ENCODE measurements around the gene HHAT. TPM values are rescaled to one million over a fixed set of nuclear protein-coding genes. Genes with fewer than 3 reads are reported as not detected.

Gene HHAT
- polyA plus RNA-seq, 2 of the 4 experiments (the other 2 are of a cell fraction) = 3.8 to 4.5 TPM

- Histone ChIP-seq H3K4me1 (peaks cover 25% of the 10 kb centered on the region), H3K4me3 (no peak overlapping the region), H3K4me2 (no peak overlapping the region), H3K9me3 (no peaks in the 10 kb centered on the region), H3K27ac (no peak overlapping the region)
- ChIA-PET POLR2A (no interaction called here), CTCF (interaction anchor here (1.0 kb wide), 1 partner anchor 482 kb away, joined by 3 read pairs; the partner anchor contains the start of gene KCNH1)
- WGBS (ENCODE audit: missing lambda C conversion rate) = 66% methylated on average over 5 of the region's 7 CpGs
- DNase-seq (ENCODE audit: low read depth in 1 of 2, low spot score in 1 of 2) = no peak
- no peak for ATAC-seq
- no peak for TF ChIP-seq HDAC2 (IDR thresholded peaks at IDR 0.05)
- TF ChIP-seq NR3C1 (IDR thresholded peaks at IDR 0.05) = no peak
- TF ChIP-seq RAD21 (conservative IDR thresholded peaks at IDR 0.05 in 1 of 2, IDR thresholded peaks at IDR 0.05 in 1 of 2) = no peak
- TF ChIP-seq ATOH8 (CRISPR knock-in tag; IDR thresholded peaks at IDR 0.05; ENCODE audit: low read depth) = no peak
- TF ChIP-seq TFCP2L1 (CRISPR knock-in tag; IDR thresholded peaks at IDR 0.05) = no peak
- no peak for TF ChIP-seq PBX3 (IDR thresholded peaks at IDR 0.05)
- no peak for TF ChIP-seq CEBPB (IDR thresholded peaks at IDR 0.05)
- no peak for FAIRE-seq
Observed at GRCh38 chr1:210652329-210652954, 323.7 kb downstream of the HHAT start.

- ChIA-PET CTCF (no interaction called here), POLR2A (no interaction called here)
- ATAC-seq (peak; percentile 14 to 75; a peak in 4 of 6 replicates), DNase-seq (ENCODE audit: low read depth in 1 of 2, low spot score in 1 of 2) (no peak), FAIRE-seq (peak; percentile 100)
- WGBS (ENCODE audit: missing lambda C conversion rate) = 57% methylated on average over 6 of the region's 6 CpGs
- peaks cover 15% of the 10 kb centered on the region; the same call in 2 of the 3 replicates for H3K4me1 ChIP-seq
- no peak overlapping the region for H3K4me3 ChIP-seq
- no peak overlapping the region for H3K27ac ChIP-seq
- H3K4me2 ChIP-seq = no peak overlapping the region
- H3K9me3 ChIP-seq = no peaks in the 10 kb centered on the region
- no peak for TF ChIP-seq FOSL2 (IDR thresholded peaks at IDR 0.05)
- no peak for TF ChIP-seq FOSL2 (CRISPR knock-in tag; IDR thresholded peaks at IDR 0.05)
- no peak for TF ChIP-seq CBX8 (IDR thresholded peaks at IDR 0.05)
- TF ChIP-seq MAFK (IDR thresholded peaks at IDR 0.05; ENCODE audit: partially characterized antibody) = no peak
- no peak for TF ChIP-seq POLR2AphosphoS2 (conservative IDR thresholded peaks at IDR 0.05; ENCODE audit: low read length)
- no peak for TF ChIP-seq SMC3 (IDR thresholded peaks at IDR 0.05)
- no peak for TF ChIP-seq TFCP2L1 (CRISPR knock-in tag; IDR thresholded peaks at IDR 0.05)
Observed at GRCh38 chr1:210653771-210654170, 325.1 kb downstream of the HHAT start.

- Histone ChIP-seq H3K4me1 (peaks cover 15% of the 10 kb centered on the region; the same call in 2 of the 3 replicates), H3K9me3 (no peaks in the 10 kb centered on the region), H3K4me2 (no peak overlapping the region), H3K4me3 (no peak overlapping the region), H3K27ac (peak overlapping the region in 1 of 2 experiments; percentile 36; a peak in 2 of 6 replicates)
- POLR2A ChIA-PET = no interaction called here
- WGBS (ENCODE audit: missing lambda C conversion rate) = 69% methylated on average over 7 of the region's 7 CpGs
- ATAC-seq (peak; percentile 39 to 56; a peak in 4 of 6 replicates), DNase-seq (ENCODE audit: low read depth in 1 of 2, low spot score in 1 of 2) (peak in 1 of 2 experiments; percentile 21), FAIRE-seq (no peak)
- CTCF ChIA-PET = interaction anchor here (0.5 to 1.6 kb wide), 4 partner anchors 23 to 480 kb away, joined by 3 to 6 read pairs (median 4); partner anchors contain the start of gene KCNH1
- TF ChIP-seq ELK1 (IDR thresholded peaks at IDR 0.05; ENCODE audit: low read depth, low read length) = no peak
- no peak for TF ChIP-seq CTCF (IDR thresholded peaks at IDR 0.05)
- TF ChIP-seq RAD21 (conservative IDR thresholded peaks at IDR 0.05 in 1 of 2, IDR thresholded peaks at IDR 0.05 in 1 of 2) = no peak
- TF ChIP-seq REST (IDR thresholded peaks at IDR 0.05) = no peak
- no peak for TF ChIP-seq MAFK (IDR thresholded peaks at IDR 0.05; ENCODE audit: partially characterized antibody)
- no peak for TF ChIP-seq HES2 (IDR thresholded peaks at IDR 0.05)
- no peak for TF ChIP-seq NR3C1 (IDR thresholded peaks at IDR 0.05)
- no peak for TF ChIP-seq TP53 (CRISPR knock-in tag; IDR thresholded peaks at IDR 0.05)
- no peak for TF ChIP-seq RCOR1 (IDR thresholded peaks at IDR 0.05; ENCODE audit: low read depth, low read length)
- no peak for TF ChIP-seq ESRRA (IDR thresholded peaks at IDR 0.05; ENCODE audit: borderline replicate concordance, low read length)
- TF ChIP-seq HDAC2 (IDR thresholded peaks at IDR 0.05) = no peak
- no peak for TF ChIP-seq RNF2 (IDR thresholded peaks at IDR 0.05; ENCODE audit: borderline replicate concordance, low read depth)
- no peak for TF ChIP-seq FOSB (CRISPR knock-in tag; IDR thresholded peaks at IDR 0.05)
Observed at GRCh38 chr1:210654176-210654981, 325.7 kb downstream of the HHAT start.
